Small intestine (tissue), 7 donors: Measurements from ENCODE around the gene CPA5. TPM values are rescaled to one million over a fixed set of nuclear protein-coding genes. Genes with fewer than 3 reads are reported as not detected.

Source experiments
- DNase-seq, 2 donors: peaks; one replicate each; pipeline versions ENCODE4 v3.0.0 to v3.0.0-alpha.2; 2013
- FAIRE-seq: peaks from 2 replicates; lab custom pipeline; 2012; peaks lifted over from hg19 to GRCh38; lab: Jason Lieb, UNC
- H3K27ac ChIP-seq, 3 donors: one replicate each; pipeline ENCODE4 v1.5.1; 2013; ENCODE audit warnings: low read length in 2 of 3, mild to moderate bottlenecking in 2 of 3, control low read depth in 1 of 3, inconsistent platforms in 1 of 3, low read depth in 1 of 3, moderate library complexity in 1 of 3
- H3K27me3 ChIP-seq, 3 donors: one replicate each; pipeline ENCODE4 v1.6.1; 2013; ENCODE audit warnings: low read length in 3 of 3, inconsistent platforms in 1 of 3; ENCODE audit not compliant: control insufficient read depth in 3 of 3, insufficient read depth in 3 of 3
- H3K36me3 ChIP-seq, 3 donors: one replicate each; pipeline ENCODE4 v1.6.1; 2013; ENCODE audit warnings: low read length in 3 of 3, inconsistent platforms in 1 of 3, low read depth in 1 of 3, mild to moderate bottlenecking in 1 of 3, moderate library complexity in 1 of 3; ENCODE audit not compliant: control insufficient read depth in 3 of 3, insufficient read depth in 2 of 3
- H3K4me1 ChIP-seq, 3 donors: one replicate each; pipeline ENCODE4 v1.6.1; 2013; ENCODE audit warnings: low read length in 2 of 3, inconsistent platforms in 1 of 3, low read depth in 1 of 3, mild to moderate bottlenecking in 1 of 3, moderate library complexity in 1 of 3; ENCODE audit not compliant: control insufficient read depth in 3 of 3, insufficient read depth in 2 of 3
- H3K4me3 ChIP-seq, 3 donors: one replicate each; pipeline ENCODE4 v1.5.1; 2013; ENCODE audit warnings: low read length in 3 of 3, control low read depth in 1 of 3, inconsistent platforms in 1 of 3, low read depth in 1 of 3, mild to moderate bottlenecking in 1 of 3, moderate library complexity in 1 of 3
- H3K9me3 ChIP-seq, 2 donors: one replicate each; pipeline ENCODE4 v1.6.1; 2013; ENCODE audit warnings: low read depth in 1 of 2, low read length in 1 of 2; ENCODE audit not compliant: control insufficient read depth in 2 of 2, insufficient read depth in 1 of 2
- WGBS, 3 donors: extraction: QIAGEN DNeasy Blood & Tissue Kit; methylation state at CpG; one replicate each; pipeline ENCODE4 v1.1.7; 2013; 5-methylcytosine and 5-hydroxymethylcytosine counted together
- polyA plus RNA-seq, 4 donors: library from polyadenylated mRNA; stranded (reverse) in 3 of 4; unstranded in 1 of 4; fragments of 200-250 nt in 3 of 4; fragments of 120-200 nt in 1 of 4; gene quantifications; one replicate each; pipeline versions ENCODE4 v1.2.1 to v1.2.3, GENCODE V29; 2013
- donor health status: healthy with polysubstance abuse.
- donor health status: control.
- donor health status: control.
- donor health status: Bipolar disorder and iron deficiency.
- donor health status: healthy.

CPA5 gene
- polyA plus RNA-seq, 4 donors: 0.04 to 0.68 TPM; not detected in 2

DNA sequence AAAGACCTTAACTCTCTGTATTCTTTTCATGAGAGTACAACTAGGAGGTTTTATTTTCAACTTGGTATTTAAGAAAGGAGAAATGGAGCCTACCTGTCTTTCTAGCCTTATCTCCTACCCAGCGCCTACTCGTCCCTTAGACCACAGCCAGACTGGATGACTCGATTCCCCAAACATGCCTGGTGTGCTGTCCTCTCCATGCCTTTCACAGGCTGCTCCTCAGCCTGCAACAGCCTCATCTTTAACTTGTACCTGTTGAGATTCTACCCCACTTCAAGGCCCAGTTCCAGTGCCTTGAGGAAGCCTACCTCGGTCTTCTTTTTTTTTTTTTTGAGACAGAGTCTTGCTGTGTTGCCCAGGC, 65.1 kb downstream of the CPA5 start:
- no peaks in the 10 kb centered on the region for H3K9me3 ChIP-seq
- H3K27me3 ChIP-seq: no peaks in the 10 kb centered on the region
- no peaks in the 10 kb centered on the region for H3K36me3 ChIP-seq
- FAIRE-seq (no peak), DNase-seq (no peak)
- WGBS, 3 donors: 94 to 96% (median 95%) methylated on average over 4 of the region's 4 CpGs
- H3K27ac ChIP-seq: no peak overlapping the region
- H3K4me1 ChIP-seq: peaks cover 0 to 7% (median 0%) of the 10 kb centered on the region in 3 donors
- no peak overlapping the region for H3K4me3 ChIP-seq

DNA sequence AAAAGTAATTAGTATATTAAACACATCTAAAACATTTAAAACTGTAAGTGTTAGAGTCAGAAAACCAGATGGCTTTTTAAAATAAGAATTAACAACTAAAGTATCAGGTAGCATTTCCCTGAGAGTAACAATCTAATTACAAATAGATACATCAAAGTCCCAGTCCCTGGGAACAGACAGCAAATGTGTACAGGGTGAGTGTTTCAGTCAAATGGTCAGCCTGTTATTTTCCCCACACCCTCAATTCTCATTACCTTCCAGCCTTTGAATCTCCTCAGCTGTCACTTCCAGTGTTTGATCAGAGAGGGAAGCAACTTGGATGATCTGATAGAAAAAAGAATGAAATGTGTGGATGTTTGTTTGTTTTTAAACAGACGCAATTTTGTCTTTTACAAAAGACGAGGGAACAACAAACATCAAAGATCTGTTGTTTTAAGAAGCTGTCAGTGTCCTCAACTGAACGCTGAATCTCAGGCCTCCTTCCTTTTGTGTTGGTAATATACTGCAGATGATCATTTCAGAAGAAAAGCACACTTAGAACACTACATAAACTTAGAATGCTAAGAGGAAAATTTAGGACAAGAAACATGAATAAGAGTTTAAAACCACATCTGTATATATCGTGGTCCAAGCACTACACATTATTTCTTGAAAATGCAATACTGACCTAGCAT, 66.4 kb downstream of the CPA5 start:
- H3K36me3 ChIP-seq: no peaks in the 10 kb centered on the region
- 72 to 90% (median 90%) methylated on average over 4 of the region's 4 CpGs for WGBS, 3 donors
- DNase-seq: no peak
- no peaks in the 10 kb centered on the region for H3K27me3 ChIP-seq
- FAIRE-seq: no peak
- H3K4me3 ChIP-seq: no peak overlapping the region
- H3K9me3 ChIP-seq: no peaks in the 10 kb centered on the region
- no peak overlapping the region for H3K27ac ChIP-seq
- H3K4me1 ChIP-seq: no peaks in the 10 kb centered on the region

GRCh38 chr7:130413201-130413600, 68.6 kb downstream of the CPA5 start:
- no peak overlapping the region for H3K27ac ChIP-seq
- no peaks in the 10 kb centered on the region for H3K4me1 ChIP-seq
- H3K4me3 ChIP-seq: no peak overlapping the region
- H3K27me3 ChIP-seq: no peaks in the 10 kb centered on the region
- FAIRE-seq: no peak
- H3K36me3 ChIP-seq: no peaks in the 10 kb centered on the region
- H3K9me3 ChIP-seq: no peaks in the 10 kb centered on the region
- WGBS, 3 donors: 95 to 98% (median 97%) methylated on average over 4 of the region's 4 CpGs
- DNase-seq: no peak

DNA sequence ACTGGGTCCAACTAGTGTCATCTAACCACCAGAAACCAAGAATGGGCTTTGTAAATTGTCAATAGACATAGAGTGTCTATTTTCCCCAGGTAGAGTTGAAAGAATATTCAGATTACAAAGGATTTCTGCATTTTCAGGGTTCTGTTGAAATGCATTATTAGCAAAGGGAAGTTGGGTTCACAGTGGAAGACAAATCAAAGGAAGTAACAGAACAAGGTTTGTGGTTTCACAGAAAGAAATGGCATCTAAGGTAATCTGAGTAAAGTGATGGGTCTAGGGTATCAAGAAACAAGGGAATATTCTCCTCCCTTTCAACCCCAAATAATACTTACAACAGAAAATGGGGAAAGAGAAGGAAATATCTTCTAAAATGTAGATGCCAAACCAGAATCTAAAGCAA, 70.4 kb downstream of the CPA5 start:
- Histone ChIP-seq H3K27ac (no peak overlapping the region), H3K4me1 (peaks cover 0 to 4% (median 0%) of the 10 kb centered on the region in 3 donors), H3K9me3 (no peaks in the 10 kb centered on the region), H3K36me3 (peaks cover 0 to 2% (median 0%) of the 10 kb centered on the region in 3 donors), H3K27me3 (no peaks in the 10 kb centered on the region), H3K4me3 (no peak overlapping the region)
- DNase-seq (no peak), FAIRE-seq (no peak)

DNA sequence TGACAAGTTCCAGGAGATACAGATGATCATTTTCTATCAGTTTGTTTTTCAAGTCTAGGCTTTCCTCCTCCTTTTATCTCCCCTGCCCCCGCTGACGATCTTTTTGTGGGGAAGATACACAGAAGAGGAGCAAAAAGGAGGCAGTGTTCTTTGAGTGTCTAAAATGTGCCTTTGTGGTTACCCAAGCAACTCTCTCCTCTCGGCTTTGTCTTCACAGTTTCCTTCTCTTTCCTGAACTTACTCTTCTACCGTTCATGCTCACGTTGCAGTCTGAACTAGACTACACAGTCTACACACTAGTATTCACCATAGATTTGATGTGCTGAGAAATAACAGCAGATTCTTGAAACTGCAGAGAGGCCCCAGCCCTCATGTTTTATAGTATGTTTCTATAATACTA, 72.6 kb downstream of the CPA5 start:
- H3K4me3 ChIP-seq: no peak overlapping the region
- no peak overlapping the region for H3K27ac ChIP-seq
- WGBS, 3 donors: 55 to 81% (median 61%) methylated on average over 5 of the region's 5 CpGs
- no peaks in the 10 kb centered on the region for H3K9me3 ChIP-seq
- no peak for DNase-seq
- no peak for FAIRE-seq
- H3K27me3 ChIP-seq: no peaks in the 10 kb centered on the region
- H3K36me3 ChIP-seq: peaks cover 0 to 3% (median 0%) of the 10 kb centered on the region in 3 donors
- H3K4me1 ChIP-seq: peaks cover 0 to 9% (median 0%) of the 10 kb centered on the region in 3 donors

DNA sequence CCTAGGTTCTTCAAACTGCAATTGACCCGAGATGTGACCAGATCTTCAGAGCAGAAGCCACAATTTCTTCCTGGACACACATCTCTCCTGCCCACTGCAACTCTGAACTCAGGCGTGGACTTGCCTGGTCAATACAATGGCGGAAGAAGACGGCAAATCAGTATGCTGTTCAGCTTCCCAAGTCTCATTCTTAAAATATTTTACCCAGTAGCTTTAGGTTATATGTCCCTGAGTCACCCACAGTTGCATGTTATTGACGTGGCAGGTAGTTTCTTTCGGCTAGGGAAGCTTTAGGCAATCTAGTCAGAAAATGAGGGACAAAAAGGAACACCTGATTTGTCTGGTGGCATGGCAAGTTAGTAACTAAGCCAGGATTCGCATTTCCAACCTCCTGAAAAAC, 73.7 kb downstream of the CPA5 start:
- no peak overlapping the region for H3K4me3 ChIP-seq
- no peaks in the 10 kb centered on the region for H3K27me3 ChIP-seq
- FAIRE-seq: no peak
- no peak overlapping the region for H3K27ac ChIP-seq
- WGBS, 3 donors: 96 to 99% (median 98%) methylated on average over 7 of the region's 7 CpGs
- no peak for DNase-seq
- peaks cover 0 to 11% (median 0%) of the 10 kb centered on the region in 3 donors for H3K4me1 ChIP-seq
- H3K36me3 ChIP-seq: peaks cover 0 to 3% (median 0%) of the 10 kb centered on the region in 3 donors
- no peaks in the 10 kb centered on the region for H3K9me3 ChIP-seq

Other genes with a start within 250 kb of the CPA5 start
- gene TMEM209, start 139.4 kb upstream of the CPA5 start, polyA plus RNA-seq: 10 to 100 TPM in 2 of 4 donors, 1 to 10 TPM in 2; 4.3 to 15.5 (median 9.0) TPM
- not detected for gene SSMEM1, start 137.0 kb upstream of the CPA5 start, polyA plus RNA-seq
- gene CPA2, start 78.0 kb upstream of the CPA5 start, polyA plus RNA-seq: 10 to 100 TPM; 12.9 to 25.4 (median 15.1) TPM
- gene CPA4, start 51.7 kb upstream of the CPA5 start, polyA plus RNA-seq: under 1 TPM in 2 of 4 donors, not detected in 2; 0.09 to 0.21 TPM
- 10 to 100 TPM in 2 of 4 donors, 1 to 10 TPM in 1, under 1 TPM in 1; 0.28 to 12.7 (median 8.9) TPM for gene CPA1, start 35.7 kb downstream of the CPA5 start, polyA plus RNA-seq
- 10 to 100 TPM in 1 of 4 donors, 1 to 10 TPM in 2, not detected in 1; 3.0 to 11.8 (median 6.2) TPM for gene CEP41, start 96.2 kb downstream of the CPA5 start, polyA plus RNA-seq
- gene MEST, start 147.3 kb downstream of the CPA5 start, polyA plus RNA-seq: 100 to 1,000 TPM in 1 of 4 donors, 10 to 100 TPM in 3; 15.9 to 119 (median 21.1) TPM